Activated CD8-positive, alpha-beta memory T cell treated with anti-CD3 and anti-CD28 coated beads, Interleukin-2, amount 50 U/mL, for 1 hour (primary cell): Measurements from ENCODE around the gene ZNF222.

Experiments used
- DNase-seq: peaks from one replicate; pipeline ENCODE4 v3.0.0-alpha.2; 2020; ENCODE audit errors: extremely low read depth

Gene ZNF222

DNA sequence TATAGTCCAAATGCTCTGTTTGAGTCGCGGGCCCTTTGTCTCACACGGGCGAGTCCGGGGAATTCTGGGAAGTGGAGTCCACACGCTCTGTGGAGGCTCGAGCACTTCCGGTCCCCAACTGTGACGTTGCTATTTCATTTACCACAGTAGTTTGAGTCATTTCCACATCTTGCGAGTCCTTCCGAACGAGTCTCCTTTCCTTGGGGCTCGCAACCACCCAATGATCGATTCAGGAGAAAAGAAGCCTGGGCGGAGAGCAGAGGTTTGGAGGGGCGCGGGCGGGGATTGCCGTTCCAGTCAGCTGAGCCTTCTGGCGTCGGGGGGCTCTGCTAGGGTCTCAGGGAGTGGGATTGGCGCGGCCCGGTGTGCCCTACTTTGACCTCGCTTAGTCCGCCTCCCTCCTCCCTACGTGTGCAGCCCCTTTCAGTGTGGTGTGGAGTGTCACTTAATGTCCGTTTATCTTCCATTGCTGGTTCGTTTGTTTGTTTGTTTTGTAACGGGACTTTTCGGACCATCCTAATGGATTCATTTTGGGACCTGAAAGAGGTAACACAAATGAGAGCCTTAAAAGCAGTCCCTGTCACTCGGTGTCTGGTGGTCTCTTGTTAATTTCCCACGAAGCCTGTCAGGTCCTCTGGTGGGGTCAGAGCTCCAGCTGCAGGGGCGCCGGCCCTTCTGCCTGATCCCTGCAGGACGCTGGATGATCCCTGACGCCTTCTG is at the start of gene ZNF222:
ZNF222 (plus strand) TSS at position 163 of the 720 bp plus-strand sequence; CDS start at position 221, 58 bp downstream.
- DNase-seq: peak; percentile 55

DNA sequence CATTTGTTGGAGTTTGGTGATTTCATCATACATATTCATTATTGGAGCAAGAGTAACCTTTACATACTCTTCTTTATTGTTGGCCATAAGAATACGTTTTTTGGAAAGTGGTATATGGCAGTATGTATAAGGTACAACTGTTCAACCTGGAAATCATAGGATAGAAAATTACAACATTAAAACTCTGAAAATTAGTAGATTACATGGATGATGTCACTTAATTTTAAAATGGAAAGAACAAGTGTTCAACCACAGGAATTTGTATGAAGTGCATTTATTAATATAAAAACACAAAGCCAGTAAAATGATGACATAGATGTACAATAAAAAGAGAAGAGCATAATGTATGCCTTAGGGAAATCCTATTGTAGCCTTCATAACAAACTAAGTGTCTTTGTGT is 48.4 kb upstream of the ZNF222 start:
- DNase-seq: no peak

DNA sequence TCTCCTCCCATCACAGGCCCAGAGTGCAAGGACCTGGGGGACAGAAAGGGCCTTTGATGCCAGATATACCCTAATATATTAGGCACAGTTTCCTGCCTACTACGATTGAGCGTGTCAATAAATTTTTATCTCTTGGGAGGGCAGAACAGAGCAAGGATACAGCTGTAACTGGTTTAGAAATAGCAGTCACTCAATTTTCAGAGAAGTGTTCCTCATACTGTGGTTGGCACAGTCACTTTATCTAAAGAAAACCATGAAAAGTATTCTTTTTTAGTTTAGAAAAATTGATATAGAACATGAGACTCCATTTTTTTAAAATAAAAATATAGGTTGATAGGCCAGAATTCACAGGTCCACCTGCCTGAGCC is 41.7 kb upstream of the ZNF222 start:
- DNase-seq: no peak

DNA sequence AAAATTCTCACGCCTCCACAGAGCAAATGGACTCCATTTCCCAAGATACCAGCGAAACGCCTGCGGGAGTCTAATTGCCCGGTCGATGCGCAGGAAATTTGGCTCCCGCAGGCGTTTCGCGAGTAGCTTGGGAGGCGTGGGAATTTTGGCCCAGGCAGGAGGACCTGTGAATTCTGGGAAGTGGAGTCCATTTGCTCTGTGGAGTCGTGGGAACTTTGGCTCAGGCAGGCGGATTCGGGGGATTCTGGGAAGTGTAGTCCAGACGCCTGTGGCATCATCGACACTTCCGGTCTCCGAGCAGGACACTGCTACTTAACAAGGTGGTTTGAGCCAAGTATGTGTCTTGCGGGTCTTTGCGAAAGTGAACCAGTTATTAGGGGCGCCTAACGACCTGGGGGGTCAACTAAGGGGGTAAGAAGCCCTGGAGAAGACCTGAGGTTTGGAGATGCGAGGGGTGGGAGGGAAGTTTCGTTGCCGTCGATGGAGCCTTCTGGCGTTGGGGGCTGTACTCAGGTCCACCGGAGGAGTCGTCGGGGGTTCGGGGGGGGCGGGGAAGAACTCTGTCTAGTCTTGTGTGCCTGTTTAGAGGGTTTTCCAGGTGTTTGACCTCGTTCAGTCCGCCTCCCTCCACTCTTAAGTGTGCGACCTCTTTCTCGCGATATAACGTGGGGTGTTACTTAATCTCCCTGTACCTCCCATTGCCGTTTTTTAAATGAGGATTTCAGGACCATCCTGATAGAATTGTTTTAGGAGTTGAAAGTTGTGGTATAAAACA is 41.1 kb upstream of the ZNF222 start, which contains the start of gene ZNF155:
ZNF155 (plus strand) TSS at position 277 of the 775 bp plus-strand sequence. CDS start 4,356 bp downstream, outside the sequence.
- no peak for DNase-seq

DNA sequence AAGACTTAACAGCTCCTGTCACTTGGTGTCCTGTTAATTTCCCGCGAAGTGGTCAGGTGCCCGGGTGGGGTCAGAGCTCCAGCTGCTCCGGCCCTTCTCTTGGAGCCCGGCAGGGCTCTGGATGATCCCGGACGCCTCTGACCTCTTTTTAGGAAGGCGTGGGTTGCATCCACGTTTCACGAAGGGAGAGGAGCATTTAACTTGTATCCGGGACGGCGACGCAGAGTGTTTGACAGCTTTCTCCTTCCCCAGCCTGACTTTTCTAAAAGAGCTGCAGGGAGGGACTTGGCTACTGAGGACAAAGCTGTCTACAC is 40.5 kb upstream of the ZNF222 start:
- no peak for DNase-seq

DNA sequence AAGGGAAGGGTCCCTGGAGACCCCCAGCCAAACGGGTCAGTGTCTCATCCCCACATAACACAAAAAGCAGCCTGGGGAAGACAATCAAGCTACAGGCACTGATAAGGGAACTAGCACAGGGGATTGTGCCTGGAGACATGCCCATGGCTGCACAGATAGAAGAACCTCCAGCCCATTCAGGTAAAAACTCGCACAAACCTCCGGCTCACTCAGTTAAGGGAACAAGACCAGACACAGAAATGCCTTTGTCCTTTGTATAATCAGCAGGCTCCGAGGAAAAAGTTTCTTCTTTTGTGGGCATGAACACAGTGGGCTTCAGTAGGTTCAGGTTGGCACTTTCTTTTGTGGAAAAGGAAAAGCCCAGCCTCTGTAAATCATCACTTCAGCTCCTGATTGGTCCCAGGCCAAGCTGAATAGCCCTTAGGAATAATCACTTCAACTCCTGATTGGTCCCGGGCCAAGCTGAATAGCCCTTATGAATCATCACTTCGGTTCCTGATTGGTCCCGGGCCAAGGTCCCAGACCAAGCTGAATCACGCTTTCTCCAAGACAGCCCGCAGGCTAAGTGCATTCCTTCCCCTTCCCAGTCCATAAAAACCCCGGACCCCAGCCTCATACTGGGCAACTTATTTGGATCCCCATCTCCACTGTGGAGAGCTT is 27.4 kb upstream of the ZNF222 start:
- no peak for DNase-seq

DNA sequence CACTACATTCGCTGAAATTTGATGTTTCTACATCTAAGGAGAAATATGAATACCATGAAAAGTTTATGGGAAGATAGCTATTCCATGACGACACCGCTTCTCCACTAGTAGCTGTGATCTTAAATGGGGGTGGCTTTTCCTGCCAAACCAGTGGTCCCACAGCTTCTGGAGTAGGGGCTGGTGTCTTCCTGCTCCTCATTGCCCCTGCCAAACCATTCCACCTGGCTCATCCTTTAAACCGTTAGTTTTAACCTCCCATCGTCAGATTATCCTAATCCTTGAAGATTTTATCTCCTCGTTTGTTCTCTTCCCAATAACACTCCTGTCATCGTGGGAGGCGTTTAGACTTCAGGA is 23.0 kb upstream of the ZNF222 start:
- DNase-seq: no peak

DNA sequence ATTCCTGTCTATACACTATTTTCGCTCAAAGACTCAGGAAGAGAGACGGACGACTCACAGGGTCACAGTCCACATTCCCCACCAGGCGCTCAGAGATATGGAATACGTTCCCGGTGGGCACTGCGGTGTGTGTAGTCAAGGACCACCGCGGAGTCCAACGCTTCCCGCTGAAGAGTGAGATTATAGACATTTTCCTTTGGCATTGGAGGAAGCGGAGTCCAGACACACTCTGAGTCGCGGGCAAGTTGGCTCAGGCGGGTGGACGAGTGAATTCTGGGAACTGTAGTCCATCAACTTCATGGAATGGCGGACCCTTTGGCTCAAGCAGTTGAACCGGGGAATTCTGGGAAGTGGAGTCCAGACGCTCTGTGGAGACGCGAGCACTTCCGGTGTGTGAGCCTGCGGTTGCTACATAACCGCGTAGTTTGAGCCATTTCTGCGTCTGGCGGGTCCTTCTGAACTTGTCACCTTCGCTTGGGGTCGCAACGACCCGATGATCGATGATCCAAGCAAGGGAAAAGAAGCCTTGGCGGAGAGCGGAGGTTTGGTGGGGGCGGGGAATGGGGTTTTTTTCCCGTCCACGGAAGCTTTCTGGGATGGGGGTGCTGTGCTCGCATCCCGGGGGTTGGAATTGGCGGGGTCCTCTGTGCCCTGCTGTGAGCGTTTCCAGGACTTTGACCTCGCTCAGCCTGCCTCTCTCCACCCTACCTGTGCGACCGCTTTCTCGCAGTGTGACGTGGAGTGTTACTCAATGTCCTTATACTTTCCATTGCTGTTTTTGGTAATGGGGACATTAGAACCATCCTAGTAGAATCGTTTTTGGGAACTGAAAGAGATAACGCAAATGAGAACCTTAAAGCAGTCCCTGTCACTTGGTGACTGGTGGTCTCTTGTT is 22.4 kb upstream of the ZNF222 start, which contains the start of gene ZNF230:
ZNF230 (plus strand) TSS at position 392 of the 895 bp plus-strand sequence. CDS start 4,122 bp downstream, outside the sequence.
- DNase-seq: peak; percentile 66

DNA sequence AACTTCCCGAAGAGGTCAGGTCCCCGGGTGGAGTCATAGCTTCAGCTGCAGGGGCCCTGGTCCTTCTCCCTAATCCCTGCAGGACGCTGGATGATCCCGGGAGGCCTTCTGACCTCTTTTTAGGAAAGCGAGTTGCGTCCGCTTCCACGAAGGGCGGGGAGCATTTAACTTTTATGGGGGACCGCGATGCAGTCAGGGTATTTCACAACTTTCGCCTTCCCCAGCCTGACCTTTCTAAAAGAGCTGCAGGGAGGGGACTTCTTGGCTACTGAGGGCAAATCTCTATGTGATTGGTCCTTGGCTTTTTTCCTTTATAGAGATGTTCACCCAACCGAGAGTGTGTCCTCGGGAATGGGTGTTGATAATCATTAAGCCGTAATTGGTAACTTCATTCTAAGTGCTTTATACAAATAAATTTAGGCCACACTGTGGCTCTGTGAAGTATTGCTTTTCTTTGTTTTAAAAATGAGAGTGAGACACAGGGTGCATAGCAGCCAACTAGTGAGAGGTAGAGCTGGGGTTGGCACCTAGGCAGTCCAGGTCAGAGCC is 21.6 kb upstream of the ZNF222 start:
- no peak for DNase-seq

DNA sequence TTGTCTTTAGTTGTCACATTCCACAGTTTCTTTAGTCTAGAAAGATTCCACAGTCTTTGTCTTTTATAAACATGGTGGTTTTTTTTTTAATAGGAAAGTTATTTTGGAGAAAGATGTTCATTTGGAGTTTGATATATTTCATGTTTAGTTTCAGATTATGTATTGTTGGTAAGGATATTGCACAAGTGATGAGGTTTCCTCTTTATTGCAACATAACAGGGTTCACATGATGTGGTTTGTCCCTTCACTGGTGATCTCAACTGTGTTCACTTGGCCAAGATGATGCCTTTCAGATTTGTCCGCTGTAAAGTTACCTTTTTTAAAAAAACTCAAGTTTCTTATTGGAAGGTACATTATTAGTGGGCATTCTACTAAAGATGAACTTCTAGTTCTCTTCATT is 19.2 kb upstream of the ZNF222 start:
- no peak for DNase-seq

DNA sequence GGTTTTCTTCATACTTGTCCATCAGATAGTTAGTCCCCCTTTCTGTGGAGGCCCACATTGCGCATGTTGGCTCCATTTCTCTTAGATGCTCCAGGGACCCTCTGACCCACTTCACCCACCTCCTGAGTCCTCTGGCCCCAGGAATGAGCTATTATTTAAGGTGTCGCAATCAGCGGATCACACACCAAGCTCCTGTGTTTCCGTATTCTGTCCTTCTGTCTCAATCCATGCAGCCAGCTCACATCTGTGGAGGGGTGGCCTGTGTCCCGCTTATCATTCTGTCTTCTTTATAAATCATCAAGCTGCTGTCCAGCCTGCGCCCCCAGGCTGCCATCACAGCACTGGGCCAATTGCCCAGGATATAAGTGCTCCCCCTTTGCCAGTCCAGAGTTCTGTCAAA is 17.7 kb upstream of the ZNF222 start:
- DNase-seq: no peak

DNA sequence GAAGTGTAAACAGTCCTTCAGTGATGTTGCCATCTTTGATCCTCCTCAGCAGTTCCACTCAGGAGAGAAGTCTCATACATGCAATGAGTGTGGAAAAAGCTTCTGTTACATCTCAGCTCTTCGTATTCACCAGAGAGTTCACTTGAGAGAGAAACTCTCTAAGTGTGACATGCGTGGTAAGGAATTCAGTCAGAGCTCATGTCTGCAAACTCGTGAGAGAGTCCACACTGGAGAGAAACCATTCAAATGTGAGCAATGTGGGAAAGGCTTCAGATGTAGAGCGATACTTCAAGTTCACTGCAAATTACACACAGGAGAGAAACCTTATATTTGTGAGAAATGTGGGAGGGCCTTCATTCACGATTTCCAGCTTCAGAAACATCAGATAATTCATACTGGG is 14.7 kb upstream of the ZNF222 start:
- DNase-seq: no peak

DNA sequence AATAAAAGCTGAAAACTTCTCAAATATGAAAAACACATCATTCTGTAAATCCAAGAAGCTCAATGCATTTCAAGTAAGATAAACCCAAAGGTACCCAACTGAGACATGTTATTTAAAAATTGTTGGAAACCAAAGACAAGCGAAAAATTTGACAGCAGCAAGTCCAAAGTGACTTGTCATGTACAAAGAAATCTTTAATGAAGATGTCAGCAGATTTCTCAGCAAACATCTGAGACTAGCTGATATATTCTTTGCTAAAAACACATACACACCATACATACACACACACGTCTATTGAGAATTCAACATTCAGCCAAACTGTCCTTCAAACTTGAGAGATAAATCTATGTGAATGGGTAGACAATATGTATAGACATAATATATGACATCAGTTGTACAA is 5.7 kb upstream of the ZNF222 start:
- DNase-seq: no peak

DNA sequence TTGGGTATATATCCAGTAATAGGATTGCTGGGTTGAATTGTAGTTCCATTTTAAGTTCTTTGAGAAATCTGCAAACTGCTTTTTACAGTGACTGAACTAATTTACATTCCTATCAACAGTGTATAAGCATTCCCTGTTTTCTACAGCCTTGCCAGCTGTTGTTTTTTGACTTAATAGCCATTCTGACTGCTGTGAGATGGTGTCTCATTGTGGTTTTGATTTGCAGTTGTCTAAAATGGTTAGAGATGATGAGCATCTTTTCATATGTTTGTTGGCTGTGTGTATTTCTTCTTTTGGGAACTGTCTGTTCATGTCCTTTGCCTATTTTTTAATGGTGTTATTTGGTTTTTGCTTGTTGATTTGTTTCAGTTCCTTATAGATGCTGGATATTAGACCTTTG is 4.0 kb upstream of the ZNF222 start:
- no peak for DNase-seq

DNA sequence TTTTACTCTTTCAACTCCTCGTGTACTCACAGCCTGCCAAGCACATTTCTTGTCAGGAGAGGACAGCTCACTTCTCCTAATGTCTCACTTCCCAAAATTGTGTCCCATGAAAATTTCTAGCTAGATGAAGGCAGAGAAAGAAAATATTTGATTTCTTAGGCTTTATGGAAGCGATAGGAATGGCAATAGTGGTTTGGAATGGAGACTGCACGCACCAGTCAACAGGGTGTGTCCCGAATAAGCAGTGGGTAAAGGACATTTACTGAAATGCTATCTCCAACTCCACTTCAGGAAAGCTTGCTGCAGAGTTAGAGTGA is 321 bp upstream of the ZNF222 start:
- DNase-seq: no peak

DNA sequence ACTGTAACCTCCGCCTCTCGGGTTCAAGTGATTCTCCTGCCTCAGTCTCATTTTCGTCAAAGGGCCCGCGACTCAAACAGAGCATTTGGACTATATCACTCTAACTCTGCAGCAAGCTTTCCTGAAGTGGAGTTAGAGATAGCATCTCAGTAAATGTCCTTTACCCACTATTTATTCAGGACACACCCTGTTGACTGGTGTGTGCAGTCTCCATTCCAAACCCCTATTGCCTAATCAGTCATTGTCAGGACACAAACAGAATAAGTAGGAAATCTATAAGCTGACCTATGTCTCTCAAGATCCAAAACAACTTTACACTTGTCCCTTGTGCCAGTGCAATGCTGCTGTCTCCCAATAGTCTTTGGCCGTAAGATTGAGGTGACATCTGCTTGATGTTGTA is 1.4 kb downstream of the ZNF222 start:
- DNase-seq: no peak

DNA sequence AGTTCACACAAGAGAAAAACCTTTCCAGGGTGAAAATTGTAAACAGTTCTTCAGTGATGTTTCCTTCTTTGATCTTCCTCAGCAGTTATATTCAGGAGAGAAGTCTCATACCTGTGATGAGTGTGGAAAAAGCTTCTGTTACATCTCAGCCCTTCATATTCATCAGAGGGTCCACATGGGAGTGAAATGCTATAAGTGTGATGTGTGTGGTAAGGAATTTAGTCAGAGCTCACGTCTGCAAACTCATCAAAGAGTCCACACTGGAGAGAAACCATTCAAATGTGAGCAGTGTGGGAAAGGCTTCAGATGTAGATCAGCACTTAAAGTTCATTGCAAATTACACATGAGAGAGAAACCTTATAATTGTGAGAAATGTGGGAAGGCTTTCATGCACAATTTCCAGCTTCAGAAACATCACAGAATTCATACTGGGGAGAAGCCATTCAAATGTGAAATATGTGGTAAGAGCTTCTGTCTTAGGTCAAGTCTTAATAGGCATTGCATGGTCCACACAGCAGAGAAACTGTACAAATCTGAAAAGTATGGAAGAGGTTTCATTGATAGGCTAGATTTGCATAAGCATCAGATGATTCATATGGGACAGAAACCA is 6.9 kb downstream of the ZNF222 start:
- no peak for DNase-seq

DNA sequence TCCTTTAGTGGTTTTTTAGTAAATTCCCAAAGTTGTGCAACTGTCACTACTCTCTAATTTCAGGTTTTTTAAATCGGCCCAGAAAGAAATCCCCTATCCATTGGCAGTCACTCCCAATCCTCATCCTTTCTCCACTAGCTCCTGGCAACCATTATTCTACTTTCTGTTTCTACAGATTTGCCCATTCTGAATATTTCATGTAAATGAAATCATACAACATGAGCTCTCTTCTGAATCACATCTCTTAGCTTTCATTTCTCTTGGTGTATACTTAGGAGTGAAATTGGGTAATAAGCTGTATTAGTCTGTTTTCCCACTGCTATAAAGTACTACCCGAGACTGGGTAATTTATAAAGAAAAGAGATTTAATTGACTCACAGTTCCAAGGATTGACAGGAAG is 17.0 kb downstream of the ZNF222 start:
- no peak for DNase-seq

DNA sequence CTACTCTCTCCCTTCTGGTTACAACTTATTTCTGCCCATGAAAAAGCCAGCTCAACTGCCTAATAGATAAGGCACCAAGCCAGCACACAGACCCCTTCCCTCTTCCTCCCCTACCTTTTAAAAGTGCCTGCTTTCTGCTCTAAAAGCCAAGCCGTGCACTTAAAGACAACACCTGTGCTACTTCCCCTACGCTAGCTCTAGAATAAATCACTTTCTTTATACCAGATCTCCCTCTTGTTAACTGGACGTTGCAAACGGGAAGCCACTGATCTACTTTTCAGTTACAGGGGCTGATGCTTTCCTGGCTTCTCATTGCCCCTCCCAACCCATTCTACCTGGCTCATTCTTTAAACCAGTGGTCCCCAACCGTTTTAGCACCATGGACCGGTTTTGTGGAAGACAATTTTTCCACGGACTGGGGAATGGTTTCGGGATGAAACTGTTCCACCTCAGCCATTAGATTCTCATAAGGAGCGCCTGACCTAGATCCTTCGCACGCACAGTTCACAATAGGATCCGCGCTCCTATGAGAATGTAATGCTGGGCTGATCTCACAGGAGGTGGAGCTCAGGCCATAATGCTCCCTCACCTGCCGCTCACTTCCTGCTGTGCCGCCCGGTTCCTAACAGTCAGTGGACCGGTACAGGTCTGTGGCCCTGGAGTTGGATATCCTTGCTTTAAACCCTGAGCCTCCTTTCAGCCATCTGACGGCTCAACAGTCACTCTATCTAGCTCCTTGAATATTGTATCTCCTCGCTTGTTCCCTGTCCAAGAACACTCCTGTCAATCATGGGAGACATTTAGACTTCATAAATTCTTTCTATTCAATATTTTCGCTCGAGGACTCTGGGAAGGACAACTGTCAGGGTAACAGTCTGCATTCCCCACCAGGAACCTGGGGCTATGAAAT is 25.8 kb downstream of the ZNF222 start:
- no peak for DNase-seq
